Mesodermal cell (in vitro differentiated cells): ENCODE data around the gene LRCH2.
"Not testable (repeated sequence)": the region's sequence is repeated elsewhere in the genome, so short reads cannot be mapped to it uniquely, and the experiment has no call there.

Experiments used
- H3K27ac ChIP-seq: 2 replicates; pipeline ENCODE4 v1.7.0; 2013; ENCODE audit warnings: mild to moderate bottlenecking, low read depth, low read length, moderate library complexity; ENCODE audit not compliant: severe bottlenecking
- H3K36me3 ChIP-seq: 2 replicates; pipeline ENCODE4 v1.7.1; 2013; ENCODE audit warnings: mild to moderate bottlenecking, low read length, moderate library complexity; ENCODE audit not compliant: control insufficient read depth, insufficient read depth
- H3K4me1 ChIP-seq: one replicate; pipeline ENCODE4 v1.7.1; 2013; ENCODE audit warnings: mild to moderate bottlenecking, low read length; ENCODE audit not compliant: insufficient read depth, control insufficient read depth, poor library complexity, severe bottlenecking
- H3K4me3 ChIP-seq: 2 replicates; pipeline ENCODE4 v1.7.0; 2013; ENCODE audit warnings: low read length, control low read depth, mild to moderate bottlenecking; ENCODE audit not compliant: insufficient read depth, poor library complexity, severe bottlenecking; ENCODE audit errors: extremely low read depth
- H3K9me3 ChIP-seq: 2 replicates; pipeline ENCODE4 v1.7.1; 2013; ENCODE audit warnings: mild to moderate bottlenecking, low read length, moderate library complexity; ENCODE audit not compliant: control insufficient read depth
- WGBS, 2 experiments: methylation state at CpG; one replicate each; pipeline ENCODE4 v1.1.5; 2013; ENCODE audit warnings: missing lambda C conversion rate in 2 of 2; ENCODE audit not compliant: insufficient coverage in 2 of 2; 5-methylcytosine and 5-hydroxymethylcytosine counted together

Gene LRCH2

DNA sequence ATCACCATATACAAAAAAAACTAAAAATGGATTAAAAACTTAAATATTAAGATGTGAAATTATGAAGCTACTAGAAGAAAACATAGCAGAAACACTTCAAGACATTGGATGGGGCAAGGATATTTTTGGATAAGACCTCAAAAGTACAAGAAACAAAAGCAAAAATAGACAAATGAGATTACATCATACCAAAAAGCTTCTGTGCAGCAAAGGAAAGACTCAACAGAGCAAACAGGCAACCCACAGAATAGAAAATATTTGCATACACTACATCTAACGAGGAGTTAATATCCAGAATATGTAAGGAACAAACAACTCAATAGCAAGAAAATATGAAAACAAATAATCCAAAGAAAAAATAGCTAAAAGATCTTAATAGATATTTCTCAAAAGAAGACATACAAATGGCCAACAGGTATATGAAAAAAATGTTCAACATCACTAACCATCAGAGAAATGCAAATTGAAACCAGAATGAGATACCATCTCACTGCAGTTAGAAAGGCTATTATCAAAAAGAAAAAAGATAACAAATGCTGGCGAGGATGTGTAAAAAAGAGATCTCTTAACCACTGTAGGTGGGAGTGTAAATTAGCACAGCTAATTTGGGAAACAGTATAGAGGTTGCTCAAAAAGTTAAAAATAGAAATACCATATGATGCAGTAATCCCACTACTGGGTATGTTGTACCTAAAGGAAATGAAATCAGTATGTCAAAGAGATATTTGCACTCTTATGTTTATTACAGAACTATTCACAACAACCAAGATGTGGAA lies 17.8 kb upstream of the LRCH2 start:
- WGBS, 2 experiments = 80% methylated on average over 1 of the region's 2 CpGs; no CpG with 5 or more reads in 1 of the 2 experiments
- Histone ChIP-seq H3K36me3 (no peaks in the 10 kb centered on the region), H3K9me3 (no peaks in the 10 kb centered on the region), H3K4me1 (no peaks in the 10 kb centered on the region), H3K27ac (no peak overlapping the region), H3K4me3 (no peak overlapping the region)

DNA sequence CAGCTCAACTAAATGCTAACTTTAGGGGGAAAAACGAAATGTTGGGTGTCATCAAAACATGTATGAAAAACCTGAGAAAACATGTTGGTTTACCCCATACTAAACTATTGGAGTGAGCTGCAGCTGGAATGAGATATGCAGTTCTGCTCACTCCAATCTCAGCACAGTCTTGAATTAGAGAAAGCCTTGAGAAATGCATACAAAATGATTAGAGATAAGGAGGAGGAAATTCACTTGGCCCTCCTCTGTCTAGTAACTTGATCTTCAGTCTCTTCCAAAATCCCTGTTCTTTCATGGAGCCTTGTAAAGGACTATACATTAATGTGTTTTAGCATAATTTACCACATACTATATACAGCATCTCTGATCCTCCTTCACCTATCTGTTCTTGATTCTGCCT lies 3.2 kb upstream of the LRCH2 start:
- H3K4me1 ChIP-seq = no peaks in the 10 kb centered on the region
- H3K36me3 ChIP-seq = no peaks in the 10 kb centered on the region
- H3K27ac ChIP-seq = no peak overlapping the region
- 60% methylated on average over 1 of the region's 1 CpG; no CpG with 5 or more reads in 1 of the 2 experiments for WGBS, 2 experiments
- H3K4me3 ChIP-seq = no peak overlapping the region
- H3K9me3 ChIP-seq = no peaks in the 10 kb centered on the region

DNA sequence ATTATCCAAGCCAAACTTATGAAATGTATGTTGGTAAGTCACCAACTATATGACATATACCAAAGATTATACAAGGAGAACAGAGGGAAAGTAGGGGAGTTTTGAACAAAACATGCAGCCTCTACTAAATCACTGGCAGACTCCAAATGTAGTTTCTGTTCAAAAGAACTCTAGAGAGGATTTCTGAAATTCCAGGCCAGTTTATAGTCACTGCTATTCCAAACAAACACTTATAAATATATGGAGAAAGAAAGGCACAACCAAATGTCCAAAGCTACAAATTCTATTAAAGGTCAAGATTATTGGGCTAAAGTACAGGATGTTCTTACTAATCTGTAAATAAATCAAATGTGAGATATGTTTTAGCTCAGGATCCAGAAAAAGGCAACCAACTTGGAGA lies 2.7 kb upstream of the LRCH2 start:
- Histone ChIP-seq H3K36me3 (no peaks in the 10 kb centered on the region), H3K9me3 (no peaks in the 10 kb centered on the region), H3K27ac (no peak overlapping the region), H3K4me3 (no peak overlapping the region), H3K4me1 (no peaks in the 10 kb centered on the region)

- H3K27ac ChIP-seq = no peak overlapping the region
- H3K36me3 ChIP-seq = no peaks in the 10 kb centered on the region
- H3K4me1 ChIP-seq = no peaks in the 10 kb centered on the region
- H3K9me3 ChIP-seq = no peaks in the 10 kb centered on the region
- WGBS, 2 experiments = no CpG with 5 or more reads among the region's 3 CpGs
- peak overlapping the region; percentile 56 for H3K4me3 ChIP-seq
Measured at GRCh38 chrX:115234461-115234860, 565 bp upstream of the LRCH2 start.

GRCh38 chrX:115232933-115233496 lies 881 bp downstream of the LRCH2 start:
- H3K9me3 ChIP-seq = no peaks in the 10 kb centered on the region
- peak overlapping the region; percentile 56 for H3K4me3 ChIP-seq
- no peak overlapping the region for H3K27ac ChIP-seq
- no peaks in the 10 kb centered on the region for H3K36me3 ChIP-seq
- H3K4me1 ChIP-seq = no peaks in the 10 kb centered on the region
- WGBS, 2 experiments = 73% methylated on average over 2 of the region's 6 CpGs; no CpG with 5 or more reads in 1 of the 2 experiments

GRCh38 chrX:115229337-115230003 lies 4.4 kb downstream of the LRCH2 start:
- H3K27ac ChIP-seq = no peak overlapping the region
- H3K4me3 ChIP-seq = no peak overlapping the region
- H3K36me3 ChIP-seq = no peaks in the 10 kb centered on the region
- WGBS, 2 experiments = 80% methylated on average over 1 of the region's 4 CpGs; no CpG with 5 or more reads in 1 of the 2 experiments
- no peaks in the 10 kb centered on the region for H3K9me3 ChIP-seq
- H3K4me1 ChIP-seq = no peaks in the 10 kb centered on the region

- no peak overlapping the region for H3K27ac ChIP-seq
- no peaks in the 10 kb centered on the region for H3K36me3 ChIP-seq
- 13% methylated on average over 1 of the region's 1 CpG; no CpG with 5 or more reads in 1 of the 2 experiments for WGBS, 2 experiments
- no peak overlapping the region for H3K4me3 ChIP-seq
- H3K9me3 ChIP-seq = no peaks in the 10 kb centered on the region
- H3K4me1 ChIP-seq = no peaks in the 10 kb centered on the region
Measured at GRCh38 chrX:115226929-115227328, 7.0 kb downstream of the LRCH2 start.

GRCh38 chrX:115217346-115217745 lies 16.6 kb downstream of the LRCH2 start:
- no CpG with 5 or more reads among the region's 4 CpGs for WGBS, 2 experiments
- H3K27ac ChIP-seq, H3K36me3 ChIP-seq, H3K9me3 ChIP-seq, H3K4me1 ChIP-seq, H3K4me3 ChIP-seq: not testable (repeated sequence)

DNA sequence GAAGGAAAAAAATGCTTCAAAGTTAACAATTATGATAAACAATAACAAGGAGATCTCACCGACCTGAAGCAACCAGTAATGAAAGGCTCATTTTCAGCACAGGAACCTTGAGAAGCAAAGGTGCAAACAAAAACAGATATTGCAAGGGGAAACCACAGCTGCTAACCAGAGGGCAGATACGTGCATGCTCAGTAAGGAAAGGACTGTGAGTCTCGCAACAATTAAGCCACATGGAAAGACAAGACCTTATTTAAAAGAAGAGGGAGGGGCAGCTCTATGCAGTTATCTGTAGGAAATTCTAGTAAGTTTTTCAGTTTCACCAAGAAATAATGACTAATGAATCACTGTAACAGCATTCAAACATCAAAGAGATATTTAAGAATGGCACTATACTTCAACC lies 19.3 kb downstream of the LRCH2 start:
- Histone ChIP-seq H3K9me3 (no peaks in the 10 kb centered on the region), H3K36me3 (no peaks in the 10 kb centered on the region), H3K4me3 (no peak overlapping the region), H3K27ac (no peak overlapping the region), H3K4me1 (no peaks in the 10 kb centered on the region)
- WGBS, 2 experiments = 40 to 75% methylated on average over 1 to 2 of the region's 3 CpGs

DNA sequence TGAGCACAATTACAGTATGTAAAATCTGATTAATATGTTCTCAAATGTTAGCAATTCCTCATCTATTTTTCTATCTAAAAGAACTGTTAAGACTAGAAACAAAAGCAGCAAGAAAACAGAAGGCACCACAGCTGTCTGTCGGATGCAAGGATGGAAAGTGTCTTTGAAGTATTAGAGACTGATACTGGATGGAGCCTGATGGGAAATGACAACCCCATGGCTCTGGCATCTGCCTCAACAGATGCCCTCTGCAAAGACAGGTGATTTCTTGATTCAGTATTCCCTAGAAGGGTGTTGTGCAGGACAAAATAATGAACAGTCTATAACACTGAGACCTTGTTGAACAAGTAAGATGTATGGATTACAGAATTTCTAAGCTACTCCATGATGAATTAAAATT lies 19.7 kb downstream of the LRCH2 start:
- Histone ChIP-seq H3K9me3 (no peaks in the 10 kb centered on the region), H3K27ac (no peak overlapping the region), H3K36me3 (no peaks in the 10 kb centered on the region), H3K4me1 (no peaks in the 10 kb centered on the region), H3K4me3 (no peak overlapping the region)
- 86% methylated on average over 1 of the region's 1 CpG; no CpG with 5 or more reads in 1 of the 2 experiments for WGBS, 2 experiments

DNA sequence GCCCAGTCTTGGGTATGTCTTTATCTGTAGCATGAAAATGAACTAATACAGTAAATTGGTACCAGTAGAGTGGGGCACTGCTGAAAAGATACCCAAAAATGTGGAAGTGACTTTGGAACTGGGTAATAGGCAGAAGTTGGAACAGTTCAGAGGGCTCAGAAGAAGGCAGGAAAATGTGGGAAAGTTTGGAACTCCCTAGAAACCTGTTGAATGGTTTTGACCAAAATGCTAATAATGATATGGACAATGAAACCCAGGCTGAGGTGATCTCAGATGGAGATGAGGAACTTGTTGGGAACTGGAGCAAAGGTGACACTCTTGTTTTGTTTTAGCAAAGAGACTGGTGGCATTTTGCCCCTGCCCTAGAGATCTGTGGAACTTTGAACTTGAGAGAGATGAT lies 24.3 kb downstream of the LRCH2 start:
- H3K4me1 ChIP-seq, H3K27ac ChIP-seq, H3K9me3 ChIP-seq, H3K36me3 ChIP-seq, H3K4me3 ChIP-seq: not testable (repeated sequence)
